GM21529 (cell line): ENCODE results near the gene CD151.

Source experiments
- ATAC-seq: cut with Tn5 transposase; IDR thresholded peaks from one replicate; pipeline ENCODE4 v1.9.1; 2021; ENCODE audit not compliant: unreplicated experiment

CD151 gene

GRCh38 chr11:841981-842369 is 9.2 kb downstream of the CD151 start:
- ATAC-seq = peak; percentile 29

GRCh38 chr11:842370-843002 is 9.7 kb downstream of the CD151 start, which contains the start of the genes POLR2L and TSPAN4:
Gene POLR2L, minus strand, starts transcription at chr11:842529. Its CDS starts 21 bp downstream, at chr11:842508.
Gene TSPAN4, plus strand, starts transcription at chr11:842852. Its CDS starts 7,453 bp downstream, at chr11:850305.
- ATAC-seq = peak; percentile 60

- ATAC-seq = no peak
Observed at GRCh38 chr11:843086-843734, 10.5 kb downstream of the CD151 start.

- no peak for ATAC-seq
Observed at GRCh38 chr11:843818-844692, 11.3 kb downstream of the CD151 start.

GRCh38 chr11:844693-845644 is 12.2 kb downstream of the CD151 start:
- ATAC-seq = no peak

- ATAC-seq = no peak
Observed at GRCh38 chr11:845872-846495, 13.2 kb downstream of the CD151 start.

- ATAC-seq = no peak
Observed at GRCh38 chr11:846496-847098, 13.8 kb downstream of the CD151 start.

GRCh38 chr11:847876-848275 is 15.1 kb downstream of the CD151 start:
- ATAC-seq = no peak

- peak; percentile 47 for ATAC-seq
Observed at GRCh38 chr11:848380-848931, 15.7 kb downstream of the CD151 start.

- no peak for ATAC-seq
Observed at GRCh38 chr11:849104-849824, 16.5 kb downstream of the CD151 start.

- ATAC-seq = no peak
Observed at GRCh38 chr11:849951-850774, 17.4 kb downstream of the CD151 start.

GRCh38 chr11:850775-851763 is 18.3 kb downstream of the CD151 start:
- ATAC-seq = no peak

GRCh38 chr11:852762-853161 is 20.0 kb downstream of the CD151 start:
- ATAC-seq = no peak

- no peak for ATAC-seq
Observed at GRCh38 chr11:853682-854448, 21.1 kb downstream of the CD151 start.

GRCh38 chr11:854601-855329 is 22.0 kb downstream of the CD151 start:
- no peak for ATAC-seq
